SK-N-SH (cell line): Measurements from ENCODE around the gene ADPRS. TPM values are rescaled to one million over a fixed set of nuclear protein-coding genes. Genes with fewer than 3 reads are reported as not detected.

ENCODE experiments used
- CTCF ChIA-PET: fragments of 300-600, 350-600 bp; formaldehyde crosslinking; extraction: SDS; loops from one replicate; lab custom pipeline; 2021; lab: Yijun Ruan, JAX
- POLR2A ChIA-PET: fragments of 350-600 bp; sonication (Branson Sonifier 250); formaldehyde crosslinking; extraction: SDS; loops from one replicate; lab custom pipeline; 2020; ENCODE audit warnings: antibody characterized with exemption, inconsistent platforms; lab: Yijun Ruan, JAX
- DNase-seq: peaks from one replicate; pipeline ENCODE4 v3.0.0; 2012
- H2AFZ ChIP-seq: fragments of 200-600 bp; sonication (generic); 2 replicates; pipeline ENCODE4 v1.8.1; 2016; ENCODE audit warnings: antibody characterized with exemption, mild to moderate bottlenecking, low read depth
- H3F3A ChIP-seq: fragments of 200-600 bp; sonication (generic); replicated peaks from 2 replicates; pipeline ENCODE3; 2016; ENCODE audit warnings: antibody characterized with exemption, mild to moderate bottlenecking; ENCODE audit not compliant: insufficient read depth
- H3K27ac ChIP-seq, 2 experiments: fragments of 200-500 bp in 1 of 2; fragments of 200-600 bp in 1 of 2; sonication (Bioruptor generic) in 1 of 2; sonication (generic), shearing (Covaris generic) in 1 of 2; 2 replicates each; pipeline versions ENCODE4 v1.5.1 to v1.6.1; 2014 to 2016; ENCODE audit warnings: low read depth in 2 of 2, inconsistent platforms in 1 of 2, low read length in 1 of 2, mild to moderate bottlenecking in 1 of 2, mixed read lengths in 1 of 2
- H3K27me3 ChIP-seq: fragments of 200-600 bp; sonication (generic), shearing (Covaris generic); 2 replicates; pipeline ENCODE4 v1.6.1; 2016; ENCODE audit warnings: mixed run types; ENCODE audit not compliant: insufficient read depth
- H3K36me3 ChIP-seq, 2 experiments: fragments of 200-500 bp in 1 of 2; fragments of 200-600 bp in 1 of 2; sonication (Bioruptor generic) in 1 of 2; sonication (generic) in 1 of 2; replicated peaks in 1 of 2; 2 replicates each; pipeline versions ENCODE3 to v1.5.1; 2014 to 2016; ENCODE audit warnings: low read length in 1 of 2, mild to moderate bottlenecking in 1 of 2; ENCODE audit not compliant: insufficient read depth in 2 of 2, control insufficient read depth in 1 of 2
- H3K4me1 ChIP-seq, 2 experiments: fragments of 200-500 bp in 1 of 2; fragments of 200-600 bp in 1 of 2; sonication (Bioruptor generic) in 1 of 2; sonication (generic), shearing (Covaris generic) in 1 of 2; 2 replicates each; pipeline versions ENCODE4 v1.5.1 to v1.6.1; 2014 to 2016; ENCODE audit warnings: low read depth in 1 of 2, low read length in 1 of 2, mixed run types in 1 of 2; ENCODE audit not compliant: insufficient read depth in 2 of 2, control insufficient read depth in 1 of 2
- H3K4me2 ChIP-seq: fragments of 200-600 bp; sonication (generic), shearing (Covaris generic); 2 replicates; pipeline ENCODE4 v1.6.1; 2017; ENCODE audit warnings: mixed run types
- H3K4me3 ChIP-seq, 2 experiments: fragments of 200-500 bp in 1 of 2; fragments of 200-600 bp in 1 of 2; sonication (Bioruptor generic) in 1 of 2; sonication (generic), shearing (Covaris generic) in 1 of 2; 2 replicates each; pipeline versions ENCODE4 v1.5.1 to v1.8.1; 2014 to 2016; ENCODE audit warnings: low read depth in 2 of 2, inconsistent platforms in 1 of 2, low read length in 1 of 2, mild to moderate bottlenecking in 1 of 2, mixed read lengths in 1 of 2, moderate library complexity in 1 of 2
- H3K79me2 ChIP-seq: fragments of 200-600 bp; sonication (generic); 2 replicates; pipeline ENCODE4 v1.8.1; 2017; ENCODE audit warnings: mild to moderate bottlenecking; ENCODE audit not compliant: insufficient read depth
- H3K9ac ChIP-seq: fragments of 200-600 bp; sonication (generic); 2 replicates; pipeline ENCODE4 v1.6.1; 2017; ENCODE audit warnings: mixed run types
- H3K9me2 ChIP-seq: fragments of 200-600 bp; sonication (generic); 2 replicates; pipeline ENCODE4 v1.6.1; 2017; ENCODE audit warnings: mixed run types
- H3K9me3 ChIP-seq: fragments of 200-600 bp; sonication (generic); 2 replicates; pipeline ENCODE4 v1.6.1; 2017; ENCODE audit warnings: mixed run types, mild to moderate bottlenecking, moderate library complexity
- H4K20me1 ChIP-seq: fragments of 200-600 bp; sonication (generic); 2 replicates; pipeline ENCODE4 v1.6.1; 2017; ENCODE audit warnings: mild to moderate bottlenecking, mixed run types; ENCODE audit not compliant: insufficient read depth
- CHD2 ChIP-seq: fragments of 150-350 bp; IDR thresholded peaks from 2 replicates; pipeline ENCODE4 v1.6.1; 2018; ENCODE audit warnings: low read length; ENCODE audit not compliant: partially characterized antibody
- ELF1 ChIP-seq: IDR thresholded peaks from 2 replicates; pipeline ENCODE4 v1.4.0; 2012
- EP300 ChIP-seq, 2 experiments: IDR thresholded peaks; 2 replicates each; pipeline versions ENCODE4 v1.4.0 to v1.6.1; 2012; ENCODE audit warnings: borderline replicate concordance in 1 of 2, low read depth in 1 of 2, low read length in 1 of 2
- EZH2phosphoT487 ChIP-seq: fragments of 200-600 bp; sonication (generic); IDR thresholded peaks from 2 replicates; pipeline ENCODE4 v1.6.1; 2017; ENCODE audit warnings: low read depth, mixed run types, mild to moderate bottlenecking, antibody characterized with exemption, moderate library complexity, borderline replicate concordance
- FOSL2 ChIP-seq: IDR thresholded peaks from 2 replicates; pipeline ENCODE4 v1.4.0; 2012; ENCODE audit warnings: low read depth, mild to moderate bottlenecking, moderate library complexity, borderline replicate concordance
- FOXM1 ChIP-seq: IDR thresholded peaks from 2 replicates; pipeline ENCODE4 v1.4.0; 2012; ENCODE audit warnings: low read depth, mild to moderate bottlenecking
- GABPA ChIP-seq: IDR thresholded peaks from 2 replicates; pipeline ENCODE4 v1.4.0; 2012; ENCODE audit warnings: low read depth, mild to moderate bottlenecking
- JUND ChIP-seq: IDR thresholded peaks from 2 replicates; pipeline ENCODE4 v1.4.0; 2012
- MAX ChIP-seq: IDR thresholded peaks from 2 replicates; pipeline ENCODE4 v1.4.0; 2012; ENCODE audit warnings: low read depth
- MEF2A ChIP-seq: IDR thresholded peaks from 2 replicates; pipeline ENCODE4 v1.4.0; 2012; ENCODE audit warnings: low read depth, borderline replicate concordance
- NFIC ChIP-seq: IDR thresholded peaks from 2 replicates; pipeline ENCODE4 v1.4.0; 2012; ENCODE audit warnings: borderline replicate concordance
- POLR2AphosphoS5 ChIP-seq: IDR thresholded peaks from 2 replicates; pipeline ENCODE4 v1.6.1; 2012; ENCODE audit warnings: low read depth, low read length
- RCOR1 ChIP-seq: fragments of 150-350 bp; IDR thresholded peaks from 2 replicates; pipeline ENCODE4 v1.6.1; 2017; ENCODE audit warnings: antibody characterized with exemption, low read length
- RXRA ChIP-seq: IDR thresholded peaks from 2 replicates; pipeline ENCODE4 v1.4.0; 2012; ENCODE audit warnings: low read depth, mild to moderate bottlenecking, borderline replicate concordance
- SMC3 ChIP-seq: IDR thresholded peaks from 2 replicates; pipeline ENCODE4 v1.6.1; 2012; ENCODE audit warnings: low read depth, low read length, improper control_type of control experiment
- TAF1 ChIP-seq: IDR thresholded peaks from 2 replicates; pipeline ENCODE4 v1.6.1; 2012; ENCODE audit warnings: low read depth, mild to moderate bottlenecking, low read length, moderate library complexity, borderline replicate concordance
- TCF12 ChIP-seq: IDR thresholded peaks from 2 replicates; pipeline ENCODE4 v1.4.0; 2012
- TEAD4 ChIP-seq: IDR thresholded peaks from 2 replicates; pipeline ENCODE4 v1.4.0; 2012; ENCODE audit warnings: mild to moderate bottlenecking, borderline replicate concordance; ENCODE audit not compliant: insufficient read depth
- YY1 ChIP-seq: IDR thresholded peaks from 2 replicates; pipeline ENCODE4 v1.4.0; 2012; ENCODE audit warnings: low read depth, mild to moderate bottlenecking
- polyA plus RNA-seq, 3 experiments: library from polyadenylated mRNA; depleted of rRNA; stranded (reverse); fragments of >200 nt; gene quantifications; 2 replicates each; pipeline ENCODE4 v1.2.3, GENCODE V29; 2012
- TF ChIP-seq, protein P1 (sequence below): IDR thresholded peaks from 2 replicates; pipeline ENCODE4 v1.4.0; 2012; ENCODE audit warnings: low read depth, borderline replicate concordance
- TF ChIP-seq, protein P2 (sequence below): fragments of 200-600 bp; sonication (generic); IDR thresholded peaks from 2 replicates; pipeline ENCODE4 v1.6.1; 2017; ENCODE audit warnings: antibody characterized with exemption, mild to moderate bottlenecking, moderate library complexity
- TF ChIP-seq, protein P3 (sequence below): fragments of 150-350 bp; IDR thresholded peaks from 2 replicates; pipeline ENCODE4 v1.6.1; 2016; ENCODE audit warnings: mild to moderate bottlenecking, low read depth, low read length
- TF ChIP-seq, protein P4 (sequence below): IDR thresholded peaks from 2 replicates; pipeline ENCODE4; 2012

The ADPRS gene
- polyA plus RNA-seq, 1 of the 3 experiments (the other 2 are of a cell fraction) = 54.2 TPM

- TF ChIP-seq, protein P1, sequence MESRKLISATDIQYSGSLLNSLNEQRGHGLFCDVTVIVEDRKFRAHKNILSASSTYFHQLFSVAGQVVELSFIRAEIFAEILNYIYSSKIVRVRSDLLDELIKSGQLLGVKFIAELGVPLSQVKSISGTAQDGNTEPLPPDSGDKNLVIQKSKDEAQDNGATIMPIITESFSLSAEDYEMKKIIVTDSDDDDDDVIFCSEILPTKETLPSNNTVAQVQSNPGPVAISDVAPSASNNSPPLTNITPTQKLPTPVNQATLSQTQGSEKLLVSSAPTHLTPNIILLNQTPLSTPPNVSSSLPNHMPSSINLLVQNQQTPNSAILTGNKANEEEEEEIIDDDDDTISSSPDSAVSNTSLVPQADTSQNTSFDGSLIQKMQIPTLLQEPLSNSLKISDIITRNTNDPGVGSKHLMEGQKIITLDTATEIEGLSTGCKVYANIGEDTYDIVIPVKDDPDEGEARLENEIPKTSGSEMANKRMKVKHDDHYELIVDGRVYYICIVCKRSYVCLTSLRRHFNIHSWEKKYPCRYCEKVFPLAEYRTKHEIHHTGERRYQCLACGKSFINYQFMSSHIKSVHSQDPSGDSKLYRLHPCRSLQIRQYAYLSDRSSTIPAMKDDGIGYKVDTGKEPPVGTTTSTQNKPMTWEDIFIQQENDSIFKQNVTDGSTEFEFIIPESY = no peak
- TF ChIP-seq MAX (no peak), MEF2A (no peak), NFIC (no peak), FOSL2 (no peak), CHD2 (no peak), EZH2phosphoT487 (no peak), TAF1 (no peak), TEAD4 (no peak), YY1 (no peak), ELF1 (no peak), JUND (no peak)
- TF ChIP-seq, protein P2, sequence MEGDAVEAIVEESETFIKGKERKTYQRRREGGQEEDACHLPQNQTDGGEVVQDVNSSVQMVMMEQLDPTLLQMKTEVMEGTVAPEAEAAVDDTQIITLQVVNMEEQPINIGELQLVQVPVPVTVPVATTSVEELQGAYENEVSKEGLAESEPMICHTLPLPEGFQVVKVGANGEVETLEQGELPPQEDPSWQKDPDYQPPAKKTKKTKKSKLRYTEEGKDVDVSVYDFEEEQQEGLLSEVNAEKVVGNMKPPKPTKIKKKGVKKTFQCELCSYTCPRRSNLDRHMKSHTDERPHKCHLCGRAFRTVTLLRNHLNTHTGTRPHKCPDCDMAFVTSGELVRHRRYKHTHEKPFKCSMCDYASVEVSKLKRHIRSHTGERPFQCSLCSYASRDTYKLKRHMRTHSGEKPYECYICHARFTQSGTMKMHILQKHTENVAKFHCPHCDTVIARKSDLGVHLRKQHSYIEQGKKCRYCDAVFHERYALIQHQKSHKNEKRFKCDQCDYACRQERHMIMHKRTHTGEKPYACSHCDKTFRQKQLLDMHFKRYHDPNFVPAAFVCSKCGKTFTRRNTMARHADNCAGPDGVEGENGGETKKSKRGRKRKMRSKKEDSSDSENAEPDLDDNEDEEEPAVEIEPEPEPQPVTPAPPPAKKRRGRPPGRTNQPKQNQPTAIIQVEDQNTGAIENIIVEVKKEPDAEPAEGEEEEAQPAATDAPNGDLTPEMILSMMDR = no peak
Observed at GRCh38 chr1:36062315-36062714, 26.4 kb upstream of the ADPRS start (continued).

DNA sequence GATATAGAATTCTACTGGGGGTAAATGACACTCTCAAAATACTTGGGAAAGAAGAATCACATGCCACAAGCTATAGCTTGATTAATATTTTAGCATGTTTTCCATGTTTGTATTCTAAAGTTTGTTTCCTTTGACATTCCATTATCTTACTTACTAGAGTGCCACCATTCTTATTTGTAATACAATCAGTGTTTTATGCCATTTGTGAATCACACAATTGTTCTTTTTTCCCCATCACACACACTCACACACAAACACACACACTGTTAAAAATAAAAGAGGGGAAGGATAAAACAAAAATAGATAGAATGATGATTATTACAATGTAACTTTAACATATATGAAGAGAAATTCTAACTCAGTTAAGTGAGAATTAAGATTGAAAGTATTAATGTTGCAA lies 20.8 kb upstream of the ADPRS start:
- DNase-seq = no peak
- TF ChIP-seq TCF12 = no peak
- no peak for TF ChIP-seq CHD2
- TF ChIP-seq, protein P2 = no peak
- no peak for TF ChIP-seq TAF1
- TF ChIP-seq, protein P3, sequence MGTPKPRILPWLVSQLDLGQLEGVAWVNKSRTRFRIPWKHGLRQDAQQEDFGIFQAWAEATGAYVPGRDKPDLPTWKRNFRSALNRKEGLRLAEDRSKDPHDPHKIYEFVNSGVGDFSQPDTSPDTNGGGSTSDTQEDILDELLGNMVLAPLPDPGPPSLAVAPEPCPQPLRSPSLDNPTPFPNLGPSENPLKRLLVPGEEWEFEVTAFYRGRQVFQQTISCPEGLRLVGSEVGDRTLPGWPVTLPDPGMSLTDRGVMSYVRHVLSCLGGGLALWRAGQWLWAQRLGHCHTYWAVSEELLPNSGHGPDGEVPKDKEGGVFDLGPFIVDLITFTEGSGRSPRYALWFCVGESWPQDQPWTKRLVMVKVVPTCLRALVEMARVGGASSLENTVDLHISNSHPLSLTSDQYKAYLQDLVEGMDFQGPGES = no peak
- TF ChIP-seq MAX = no peak
- TF ChIP-seq ELF1 = no peak
- TF ChIP-seq, protein P4, sequence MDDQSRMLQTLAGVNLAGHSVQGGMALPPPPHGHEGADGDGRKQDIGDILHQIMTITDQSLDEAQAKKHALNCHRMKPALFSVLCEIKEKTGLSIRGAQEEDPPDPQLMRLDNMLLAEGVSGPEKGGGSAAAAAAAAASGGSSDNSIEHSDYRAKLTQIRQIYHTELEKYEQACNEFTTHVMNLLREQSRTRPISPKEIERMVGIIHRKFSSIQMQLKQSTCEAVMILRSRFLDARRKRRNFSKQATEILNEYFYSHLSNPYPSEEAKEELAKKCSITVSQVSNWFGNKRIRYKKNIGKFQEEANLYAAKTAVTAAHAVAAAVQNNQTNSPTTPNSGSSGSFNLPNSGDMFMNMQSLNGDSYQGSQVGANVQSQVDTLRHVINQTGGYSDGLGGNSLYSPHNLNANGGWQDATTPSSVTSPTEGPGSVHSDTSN = no peak
- TF ChIP-seq FOXM1 = no peak
- TF ChIP-seq POLR2AphosphoS5 = no peak
- TF ChIP-seq GABPA = no peak
- no peak for TF ChIP-seq MEF2A
- no peak for TF ChIP-seq EP300 (IDR thresholded peaks at IDR 0.05; ENCODE audit: borderline replicate concordance in 1 of 2, low read depth in 1 of 2, low read length in 1 of 2)
- TF ChIP-seq JUND = no peak
- TF ChIP-seq SMC3 = no peak
- TF ChIP-seq RXRA = no peak
- no peak for TF ChIP-seq RCOR1
- no peak for TF ChIP-seq NFIC
- H3K36me3 ChIP-seq = peaks cover 3 to 7% of the 10 kb centered on the region in 2 experiments
- no peaks in the 10 kb centered on the region for H4K20me1 ChIP-seq
- H3K27me3 ChIP-seq = no peaks in the 10 kb centered on the region
- no peak overlapping the region for H2AFZ ChIP-seq
- H3K27ac ChIP-seq = no peak overlapping the region
- ChIA-PET POLR2A (no interaction called here), CTCF (interaction anchor here (1.2 kb wide), 1 partner anchor 10 kb away, joined by 3 read pairs; no protein-coding TSS in a partner anchor)
- no peak overlapping the region for H3K4me2 ChIP-seq
- H3K4me1 ChIP-seq = no peaks in the 10 kb centered on the region
- H3K9ac ChIP-seq = no peak overlapping the region
- H3F3A ChIP-seq = peaks cover 11% of the 10 kb centered on the region
- H3K79me2 ChIP-seq = no peaks in the 10 kb centered on the region
- H3K9me3 ChIP-seq = no peaks in the 10 kb centered on the region
- H3K4me3 ChIP-seq = no peak overlapping the region
- H3K9me2 ChIP-seq = no peaks in the 10 kb centered on the region
